K562 (cell line): Measurements from ENCODE around the gene NEURL4. TPM values are rescaled to one million over a fixed set of nuclear protein-coding genes. Genes with fewer than 3 reads are reported as not detected.

Source experiments
- BHLHE40 ChIP-seq: IDR thresholded peaks from 2 replicates; pipeline ENCODE4 v1.6.1; 2011; ENCODE audit warnings: low read length, improper control_type of control experiment
- CBX1 ChIP-seq: sonication (generic); IDR thresholded peaks from 2 replicates; pipeline ENCODE4 v1.6.1; 2016; ENCODE audit warnings: antibody characterized with exemption, low read depth, mild to moderate bottlenecking
- CCNT2 ChIP-seq: IDR thresholded peaks from 2 replicates; pipeline ENCODE4 v1.6.1; 2011; ENCODE audit warnings: borderline replicate concordance, low read depth, mild to moderate bottlenecking, moderate library complexity, mixed read lengths, low read length; ENCODE audit not compliant: insufficient read length; ENCODE audit errors: extremely low read depth
- CEBPG ChIP-seq, 3 experiments: fragments of 200-800 bp in 1 of 3; sonication (Bioruptor generic) in 1 of 3; sonication (generic) in 1 of 3; formaldehyde crosslinking in 1 of 3; IDR thresholded peaks in 2 of 3; conservative IDR thresholded peaks in 1 of 3; 2 replicates each; pipeline versions ENCODE4 v1.6.1 to v1.8.0; 2016 to 2022; ENCODE audit warnings: missing compliant biosample characterization in 2 of 3, missing genetic modification characterization in 2 of 3, mild to moderate bottlenecking in 1 of 3, missing genetic modification reagents in 1 of 3
- ESRRB ChIP-seq: fragments of 250-450 bp; sonication (Bioruptor Pico); IDR thresholded peaks from 2 replicates; pipeline ENCODE4 v1.5.0; 2020; ENCODE audit warnings: mild to moderate bottlenecking, moderate library complexity, borderline replicate concordance
- GTF2F1 ChIP-seq: IDR thresholded peaks from 2 replicates; pipeline ENCODE4 v1.6.1; 2011; ENCODE audit warnings: low read depth, low read length, improper control_type of control experiment
- HMGN3 ChIP-seq: IDR thresholded peaks from 2 replicates; pipeline ENCODE4 v1.6.1; 2011; ENCODE audit warnings: borderline replicate concordance, low read depth, mild to moderate bottlenecking, mixed read lengths, low read length; ENCODE audit not compliant: insufficient read length; ENCODE audit errors: extremely low read depth
- SNIP1 ChIP-seq: fragments of 450-650 bp; IDR thresholded peaks from 2 replicates; pipeline ENCODE4 v1.7.1; 2017; ENCODE audit warnings: low read depth, mild to moderate bottlenecking
- TRIM24 ChIP-seq, 2 experiments: fragments of 450-650 bp; IDR thresholded peaks; 2 replicates each; pipeline ENCODE4 v1.6.1; 2016
- U2AF1 ChIP-seq: fragments of 200-400 bp; formaldehyde crosslinking; optimal IDR thresholded peaks from 2 replicates; pipeline ENCODE3; 2017; ENCODE audit warnings: mild to moderate bottlenecking, low read depth, low read length, moderate library complexity
- YY1 ChIP-seq, 3 experiments: IDR thresholded peaks; 2 replicates each; pipeline ENCODE4 v1.6.1; 2011; ENCODE audit warnings: low read length in 2 of 3, mild to moderate bottlenecking in 2 of 3, moderate library complexity in 2 of 3, borderline replicate concordance in 1 of 3, control low read depth in 1 of 3, low read depth in 1 of 3; ENCODE audit not compliant: insufficient read depth in 3 of 3, insufficient replicate concordance in 2 of 3, control insufficient read depth in 1 of 3, insufficient read length in 1 of 3; ENCODE audit errors: extremely low read depth in 1 of 3
- ZFP1 ChIP-seq: fragments of 450-650 bp; formaldehyde crosslinking; IDR thresholded peaks from 2 replicates; pipeline ENCODE4 v1.4.0; 2020; ENCODE audit warnings: mild to moderate bottlenecking, mixed read lengths
- ZNF507 ChIP-seq: conservative IDR thresholded peaks from 2 replicates; pipeline ENCODE4 v1.6.1; 2017; ENCODE audit warnings: missing genetic modification characterization, missing compliant biosample characterization
- polyA plus RNA-seq, 8 experiments: library from polyadenylated mRNA; depleted of rRNA in 4 of 8; stranded (reverse) in 5 of 8; unstranded in 3 of 8; fragments of >200 nt; fragmentation: Nextera tagmentation in 2 of 8; fragmentation: Illumina TruSeq in 1 of 8; extraction: Ambion mirVana in 2 of 8; extraction: Trizol in 1 of 8; gene quantifications; 2 replicates each; pipeline versions ENCODE4 v1.2.1 to v1.2.3, GENCODE V29; 2011 to 2014; ENCODE audit warnings: inconsistent platforms in 1 of 8, missing spikeins in 1 of 8
- total RNA-seq, 7 experiments: library from RNA; depleted of rRNA in 6 of 7; stranded (reverse); fragments of >200 nt in 6 of 7; fragmentation: Illumina TruSeq in 2 of 7; extraction: Trizol in 2 of 7; gene quantifications; 2 replicates each; pipeline versions ENCODE4 v1.2.1 to v1.2.3, GENCODE V29; 2011 to 2021; ENCODE audit warnings: low replicate concordance in 1 of 7
- TF ChIP-seq, protein P1 (sequence below): fragments of 250-450 bp; sonication (Bioruptor Pico); IDR thresholded peaks from 2 replicates; pipeline ENCODE4 v1.5.0; 2021
- TF ChIP-seq, protein P2 (sequence below): fragments of 250-450 bp; sonication (Bioruptor Pico); IDR thresholded peaks from 2 replicates; pipeline ENCODE4 v1.8.0; 2021; ENCODE audit warnings: borderline replicate concordance, mild to moderate bottlenecking, moderate library complexity; ENCODE audit not compliant: poor library complexity, severe bottlenecking

The NEURL4 gene
- total and polyA plus RNA-seq, 9 of the 15 experiments (the other 6 are each of a cell fraction or from before 2014, with no cell fraction given): 0.08 to 37.4 (median 11.5) TPM

DNA sequence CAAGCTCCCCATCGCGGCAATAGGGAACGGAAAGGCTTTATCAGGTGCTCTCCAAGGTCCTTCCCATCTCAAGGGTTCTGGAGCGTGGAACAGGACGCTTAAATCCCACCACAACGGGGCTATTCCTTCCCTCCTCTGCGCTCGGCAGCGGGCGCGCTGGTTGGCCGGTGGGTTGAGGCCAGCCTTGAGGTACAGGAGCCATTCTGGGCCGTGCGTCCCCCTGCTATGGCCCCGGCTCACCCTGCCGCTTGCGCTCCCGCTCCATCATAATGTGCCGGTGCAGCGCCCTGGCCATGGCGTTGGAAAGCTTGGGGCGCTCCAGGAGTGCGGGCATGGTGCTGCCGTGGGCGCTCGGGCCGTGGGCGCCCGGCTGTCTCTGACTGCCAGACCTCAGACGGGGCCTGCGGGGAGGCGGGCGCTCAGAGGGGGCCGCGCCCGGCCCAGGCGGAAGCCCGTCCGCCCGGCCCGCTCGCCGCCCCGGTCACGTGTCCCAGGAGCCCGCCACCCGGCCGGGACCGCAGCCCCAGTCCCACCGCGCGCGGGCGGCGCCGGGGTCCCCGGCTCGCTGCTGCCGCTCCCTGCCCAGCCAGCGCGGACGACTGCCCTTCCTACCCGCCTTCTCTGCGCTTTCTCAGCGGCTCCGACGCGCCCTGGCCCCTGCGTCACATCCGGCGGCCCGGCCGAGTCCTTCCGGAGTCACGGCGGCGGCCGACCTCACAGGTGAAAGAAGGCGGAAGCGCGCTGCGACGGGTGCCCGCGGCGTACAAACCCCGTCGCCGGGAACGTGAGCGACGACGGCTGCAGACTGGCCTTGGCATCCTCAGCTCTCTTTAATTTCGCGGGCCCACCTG lies 14.2 kb downstream of the NEURL4 start, which contains the start of gene GPS2 (continued):
- peak in 2 of 3 experiments; percentile 38 to 49 for TF ChIP-seq YY1 (IDR thresholded peaks at IDR 0.05; ENCODE audit: borderline replicate concordance in 1 of 3, control insufficient read depth in 1 of 3, extremely low read depth in 1 of 3, insufficient read depth in 3 of 3, insufficient read length in 1 of 3, insufficient replicate concordance in 2 of 3, low read depth in 1 of 3, low read length in 2 of 3)
- TF ChIP-seq BHLHE40: peak; percentile 68
- TF ChIP-seq HMGN3: peak; percentile 55
- no peak for TF ChIP-seq CBX1
- no peak for TF ChIP-seq U2AF1
- TF ChIP-seq, protein P1, sequence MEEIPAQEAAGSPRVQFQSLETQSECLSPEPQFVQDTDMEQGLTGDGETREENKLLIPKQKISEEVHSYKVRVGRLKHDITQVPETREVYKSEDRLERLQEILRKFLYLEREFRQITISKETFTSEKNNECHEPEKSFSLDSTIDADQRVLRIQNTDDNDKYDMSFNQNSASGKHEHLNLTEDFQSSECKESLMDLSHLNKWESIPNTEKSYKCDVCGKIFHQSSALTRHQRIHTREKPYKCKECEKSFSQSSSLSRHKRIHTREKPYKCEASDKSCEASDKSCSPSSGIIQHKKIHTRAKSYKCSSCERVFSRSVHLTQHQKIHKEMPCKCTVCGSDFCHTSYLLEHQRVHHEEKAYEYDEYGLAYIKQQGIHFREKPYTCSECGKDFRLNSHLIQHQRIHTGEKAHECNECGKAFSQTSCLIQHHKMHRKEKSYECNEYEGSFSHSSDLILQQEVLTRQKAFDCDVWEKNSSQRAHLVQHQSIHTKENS: no peak
- TF ChIP-seq ESRRB (CRISPR knock-in tag): no peak
- 0 out of 4 replicates have a peak, but pooled peaks of 1 of the 2 experiments have one; percentile 9 for TF ChIP-seq TRIM24 (IDR thresholded peaks at IDR 0.05)
- no peak for TF ChIP-seq ZNF507
- TF ChIP-seq, protein P2, sequence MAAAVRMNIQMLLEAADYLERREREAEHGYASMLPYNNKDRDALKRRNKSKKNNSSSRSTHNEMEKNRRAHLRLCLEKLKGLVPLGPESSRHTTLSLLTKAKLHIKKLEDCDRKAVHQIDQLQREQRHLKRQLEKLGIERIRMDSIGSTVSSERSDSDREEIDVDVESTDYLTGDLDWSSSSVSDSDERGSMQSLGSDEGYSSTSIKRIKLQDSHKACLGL: no peak
- TF ChIP-seq CEBPG (CRISPR knock-in tag; IDR thresholded peaks at IDR 0.05): no peak
- no peak for TF ChIP-seq CEBPG (tag; conservative IDR thresholded peaks at IDR 0.05 in 1 of 2, IDR thresholded peaks at IDR 0.05 in 1 of 2)
- no peak for TF ChIP-seq GTF2F1
- TF ChIP-seq ZFP1 (CRISPR knock-in tag): no peak
- no peak for TF ChIP-seq CCNT2
- no peak for TF ChIP-seq SNIP1
